PC-9 (cell line): Measurements from ENCODE around the gene TMEM185B. TPM values are rescaled to one million over a fixed set of nuclear protein-coding genes. Genes with fewer than 3 reads are reported as not detected.

ENCODE experiments used
- BruUV-seq: library from RNA; stranded (reverse); fragments of 400-500 nt; replicated peaks from 2 replicates; lab custom pipeline; 2021; lab: Mats Ljungman, UMichigan
- CTCF ChIA-PET: fragments of 300-600 bp; sonication (Branson Sonifier 250); formaldehyde crosslinking; loops from one replicate; lab custom pipeline; 2022; ENCODE audit warnings: antibody characterized with exemption; lab: Charles Lee
- POLR2A ChIA-PET: fragments of 300-600 bp; sonication (Branson Sonifier 250); formaldehyde crosslinking; loops from one replicate; lab custom pipeline; 2022; ENCODE audit warnings: antibody characterized with exemption; ENCODE audit not compliant: unreplicated experiment; lab: Charles Lee
- DNase-seq, 2 experiments: peaks; one replicate each; pipeline versions ENCODE4 v3.0.0 to v3.0.0-alpha.2; 2015 to 2022; ENCODE audit warnings: mixed read lengths in 1 of 2
- H2AFZ ChIP-seq: fragments of 200-600 bp; sonication (generic); 2 replicates; pipeline ENCODE4 v1.8.1; 2017; ENCODE audit warnings: antibody characterized with exemption
- H3F3A ChIP-seq: fragments of 200-600 bp; sonication (generic); 2 replicates; pipeline ENCODE4 v1.8.1; 2017; ENCODE audit warnings: antibody characterized with exemption, mild to moderate bottlenecking, low read depth; ENCODE audit not compliant: insufficient read depth
- H3K27ac ChIP-seq: fragments of 200-600 bp; sonication (generic); 2 replicates; pipeline ENCODE4 v1.6.1; 2016; ENCODE audit warnings: mixed run types
- H3K27me3 ChIP-seq: fragments of 200-600 bp; sonication (generic); 2 replicates; pipeline ENCODE4 v1.6.1; 2016; ENCODE audit warnings: low read depth, mixed run types; ENCODE audit not compliant: insufficient read depth
- H3K36me3 ChIP-seq: fragments of 200-600 bp; sonication (generic); 2 replicates; pipeline ENCODE4 v1.6.1; 2016; ENCODE audit warnings: low read depth, mixed run types
- H3K4me1 ChIP-seq: fragments of 200-600 bp; sonication (generic); replicated peaks from 2 replicates; pipeline ENCODE4 v1.6.1; 2016; ENCODE audit warnings: mixed run types; ENCODE audit not compliant: insufficient read depth
- H3K4me2 ChIP-seq: fragments of 200-600 bp; sonication (generic); 2 replicates; pipeline ENCODE4 v1.6.1; 2017; ENCODE audit warnings: mixed run types
- H3K4me3 ChIP-seq: fragments of 200-600 bp; sonication (generic); 2 replicates; pipeline ENCODE4 v1.6.1; 2016; ENCODE audit warnings: mixed run types
- H3K79me2 ChIP-seq: fragments of 200-600 bp; sonication (generic); 2 replicates; pipeline ENCODE4 v1.6.1; 2017; ENCODE audit warnings: low read depth, mixed run types
- H3K9me2 ChIP-seq: fragments of 200-600 bp; sonication (generic); 2 replicates; pipeline ENCODE4 v1.8.1; 2017; ENCODE audit warnings: mild to moderate bottlenecking; ENCODE audit not compliant: insufficient read depth
- H3K9me3 ChIP-seq: fragments of 200-600 bp; sonication (generic); 2 replicates; pipeline ENCODE4 v1.8.1; 2016; ENCODE audit warnings: low read depth; ENCODE audit not compliant: insufficient read depth
- H4K20me1 ChIP-seq: fragments of 200-600 bp; sonication (generic); 2 replicates; pipeline ENCODE4 v1.8.1; 2017; ENCODE audit not compliant: insufficient read depth
- EZH2 ChIP-seq: fragments of 200-600 bp; sonication (generic); IDR thresholded peaks from 2 replicates; pipeline ENCODE4 v1.8.0; 2017; ENCODE audit warnings: antibody characterized with exemption, low read depth
- intact Hi-C: fragments of 100-400 bp; cut with micrococcal nuclease; formaldehyde crosslinking; loops from one replicate; pipeline ENCODE4 v1.10.0; 2022; ENCODE audit not compliant: unreplicated experiment
- total RNA-seq: library from RNA; stranded (reverse); gene quantifications from 2 replicates; pipeline ENCODE4 v1.2.3, GENCODE V29; 2021
- TF ChIP-seq, protein P1 (sequence below): fragments of 200-600 bp; sonication (generic); conservative IDR thresholded peaks from 2 replicates; pipeline ENCODE4 v1.6.1; 2017; ENCODE audit warnings: mixed run types, antibody characterized with exemption, mild to moderate bottlenecking, moderate library complexity

TMEM185B gene
- total RNA-seq, 1 experiment from 2014 or later: 30.3 TPM

- peak overlapping the region; percentile 83; the same call in 1 of the 2 replicates for H3K4me2 ChIP-seq
- peaks cover 35% of the 10 kb centered on the region for H3K79me2 ChIP-seq
- H2AFZ ChIP-seq: no peak overlapping the region
- DNase-seq: no peak
- no peaks in the 10 kb centered on the region for H3K9me2 ChIP-seq
- no TSS peak for BruUV-seq
- POLR2A ChIA-PET: no interaction called here
- CTCF ChIA-PET: no interaction called here
- H3K27me3 ChIP-seq: no peaks in the 10 kb centered on the region
- no peak overlapping the region for H3K27ac ChIP-seq
- TF ChIP-seq EZH2: no peak
- TF ChIP-seq, protein P1, sequence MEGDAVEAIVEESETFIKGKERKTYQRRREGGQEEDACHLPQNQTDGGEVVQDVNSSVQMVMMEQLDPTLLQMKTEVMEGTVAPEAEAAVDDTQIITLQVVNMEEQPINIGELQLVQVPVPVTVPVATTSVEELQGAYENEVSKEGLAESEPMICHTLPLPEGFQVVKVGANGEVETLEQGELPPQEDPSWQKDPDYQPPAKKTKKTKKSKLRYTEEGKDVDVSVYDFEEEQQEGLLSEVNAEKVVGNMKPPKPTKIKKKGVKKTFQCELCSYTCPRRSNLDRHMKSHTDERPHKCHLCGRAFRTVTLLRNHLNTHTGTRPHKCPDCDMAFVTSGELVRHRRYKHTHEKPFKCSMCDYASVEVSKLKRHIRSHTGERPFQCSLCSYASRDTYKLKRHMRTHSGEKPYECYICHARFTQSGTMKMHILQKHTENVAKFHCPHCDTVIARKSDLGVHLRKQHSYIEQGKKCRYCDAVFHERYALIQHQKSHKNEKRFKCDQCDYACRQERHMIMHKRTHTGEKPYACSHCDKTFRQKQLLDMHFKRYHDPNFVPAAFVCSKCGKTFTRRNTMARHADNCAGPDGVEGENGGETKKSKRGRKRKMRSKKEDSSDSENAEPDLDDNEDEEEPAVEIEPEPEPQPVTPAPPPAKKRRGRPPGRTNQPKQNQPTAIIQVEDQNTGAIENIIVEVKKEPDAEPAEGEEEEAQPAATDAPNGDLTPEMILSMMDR: no peak
- H3K36me3 ChIP-seq: no peaks in the 10 kb centered on the region; the same call in 1 of the 2 replicates
- H3F3A ChIP-seq: peaks cover 5% of the 10 kb centered on the region; the same call in 1 of the 2 replicates
- peaks cover 12% of the 10 kb centered on the region; the same call in 1 of the 2 replicates for H4K20me1 ChIP-seq
- H3K9me3 ChIP-seq: no peaks in the 10 kb centered on the region
- peak overlapping the region; percentile 72; the same call in 1 of the 2 replicates for H3K4me3 ChIP-seq
- H3K4me1 ChIP-seq: peaks cover 51% of the 10 kb centered on the region
- intact Hi-C loops: no loop called here
These were observed 1.7 kb upstream of the TMEM185B start for GRCh38 chr2:120224735-120225548.

DNA sequence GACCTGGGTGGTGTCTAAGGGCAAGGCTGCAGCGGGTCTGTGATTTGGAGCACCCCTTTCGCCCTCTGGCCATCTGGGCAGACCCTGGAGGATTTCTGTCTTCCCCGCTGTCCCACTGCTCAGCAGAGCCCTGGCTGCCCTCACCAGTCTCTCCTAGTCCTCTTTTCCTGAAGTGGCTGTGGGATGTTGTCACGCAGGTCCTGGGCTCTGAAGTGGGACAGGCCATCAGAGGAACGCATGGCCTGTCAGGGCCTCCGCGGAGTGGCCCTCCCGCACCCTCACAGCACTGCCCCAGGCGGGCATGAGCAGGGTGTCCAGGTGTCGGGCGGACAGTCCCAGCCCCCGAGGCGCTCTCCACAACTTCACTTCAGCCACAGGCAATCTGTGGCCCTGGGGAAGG is 1.1 kb upstream of the TMEM185B start:
- ChIA-PET POLR2A (interaction anchor here (0.5 kb wide), 1 partner anchor 458 kb away, joined by 3 read pairs; no protein-coding TSS in a partner anchor), CTCF (no interaction called here)
- H3K4me2 ChIP-seq: peak overlapping the region; percentile 83
- no peaks in the 10 kb centered on the region for H3K9me3 ChIP-seq
- H2AFZ ChIP-seq: peak overlapping the region; percentile 81; the same call in 1 of the 2 replicates
- H3K4me3 ChIP-seq: peak overlapping the region; percentile 72
- BruUV-seq: TSS peak; percentile 71
- peaks cover 12% of the 10 kb centered on the region for H4K20me1 ChIP-seq
- no peak for DNase-seq
- H3K79me2 ChIP-seq: peaks cover 42% of the 10 kb centered on the region
- no peaks in the 10 kb centered on the region for H3K9me2 ChIP-seq
- H3K4me1 ChIP-seq: peaks cover 49% of the 10 kb centered on the region
- H3K27ac ChIP-seq: no peak overlapping the region
- intact Hi-C loops: no loop called here
- peaks cover 5% of the 10 kb centered on the region; the same call in 1 of the 2 replicates for H3F3A ChIP-seq
- H3K27me3 ChIP-seq: no peaks in the 10 kb centered on the region
- TF ChIP-seq, protein P1: no peak
- TF ChIP-seq EZH2: no peak
- no peaks in the 10 kb centered on the region; the same call in 1 of the 2 replicates for H3K36me3 ChIP-seq

DNA sequence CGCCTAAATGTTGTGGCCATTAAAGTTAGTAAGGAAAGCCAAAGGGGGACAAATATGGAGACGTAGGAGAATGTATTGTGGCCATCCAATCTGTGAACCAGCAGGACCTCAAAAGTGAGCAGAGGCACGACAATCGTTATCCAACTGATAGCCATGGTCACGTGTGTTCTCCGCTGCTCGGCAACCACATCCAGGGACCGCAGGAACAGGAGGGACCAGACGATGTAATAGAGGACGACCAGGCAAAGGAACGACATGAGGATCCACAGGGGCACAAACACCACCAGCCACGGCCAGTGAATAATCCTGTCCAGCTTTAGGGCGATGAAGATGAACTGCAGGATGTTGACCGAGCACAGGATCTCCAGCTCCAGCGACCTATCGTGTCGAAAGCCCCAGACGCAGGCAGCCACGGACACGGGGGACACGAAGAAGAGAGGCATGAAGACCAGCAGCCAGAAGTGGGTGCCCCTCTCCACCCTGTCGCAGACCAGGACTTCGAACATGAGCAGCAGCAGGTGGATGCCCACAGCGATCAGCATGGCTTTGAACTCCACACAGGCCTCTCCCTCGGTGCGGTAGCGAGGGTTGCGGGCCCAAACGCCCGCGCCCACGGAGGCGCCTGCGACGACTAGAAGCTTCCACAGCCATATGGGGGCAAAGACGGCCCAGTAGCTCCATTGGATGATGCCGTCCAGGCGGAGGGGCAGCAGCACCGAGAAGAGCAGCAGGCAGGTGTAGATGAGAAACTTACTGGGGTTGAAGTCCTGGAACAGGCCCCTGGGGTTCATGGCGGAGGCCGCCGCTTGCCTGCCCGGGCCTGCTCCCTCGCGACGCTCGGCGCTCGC is 790 bp downstream of the TMEM185B start:
- H3K36me3 ChIP-seq: no peaks in the 10 kb centered on the region; the same call in 1 of the 2 replicates
- peak overlapping the region; percentile 72; the same call in 1 of the 2 replicates for H3K4me3 ChIP-seq
- no TSS peak for BruUV-seq
- no peaks in the 10 kb centered on the region for H3K9me3 ChIP-seq
- peak overlapping the region; percentile 73; the same call in 1 of the 2 replicates for H3K27ac ChIP-seq
- H3F3A ChIP-seq: no peaks in the 10 kb centered on the region; the same call in 1 of the 2 replicates
- no peaks in the 10 kb centered on the region for H3K27me3 ChIP-seq
- DNase-seq: no peak
- H3K9me2 ChIP-seq: no peaks in the 10 kb centered on the region
- CTCF ChIA-PET: interaction anchor here (0.6 to 1.4 kb wide), 5 partner anchors 17 to 844 kb away, joined by 3 to 7 read pairs (median 4); partner anchors contain the start of genes EPB41L5 and RALB
- intact Hi-C loops: loop anchor here (1.0 to 2.0 kb wide), 3 partner anchors 16 to 69 kb away; partner anchors contain the start of gene RALB
- H3K79me2 ChIP-seq: peaks cover 47% of the 10 kb centered on the region
- H3K4me2 ChIP-seq: peak overlapping the region; percentile 83
- TF ChIP-seq, protein P1: no peak
- no peak for TF ChIP-seq EZH2
- peak overlapping the region; percentile 41 for H2AFZ ChIP-seq
- peaks cover 21% of the 10 kb centered on the region for H4K20me1 ChIP-seq
- POLR2A ChIA-PET: interaction anchor here (0.5 to 1.2 kb wide), 8 partner anchors 10 to 463 kb away, joined by 3 to 11 read pairs (median 4); partner anchors contain the start of genes PTPN4 and RALB
- H3K4me1 ChIP-seq: peaks cover 45% of the 10 kb centered on the region
